AG08396 (cell line): ENCODE results near the gene ESD.
"Not testable (repeated sequence)": the region's sequence is repeated elsewhere in the genome, so short reads cannot be mapped to it uniquely, and the experiment has no call there.

Experiments used
- DNase-seq: peaks from one replicate; pipeline ENCODE4 v3.0.0; 2012; ENCODE audit warnings: low spot score, mixed read lengths

The ESD gene

DNA sequence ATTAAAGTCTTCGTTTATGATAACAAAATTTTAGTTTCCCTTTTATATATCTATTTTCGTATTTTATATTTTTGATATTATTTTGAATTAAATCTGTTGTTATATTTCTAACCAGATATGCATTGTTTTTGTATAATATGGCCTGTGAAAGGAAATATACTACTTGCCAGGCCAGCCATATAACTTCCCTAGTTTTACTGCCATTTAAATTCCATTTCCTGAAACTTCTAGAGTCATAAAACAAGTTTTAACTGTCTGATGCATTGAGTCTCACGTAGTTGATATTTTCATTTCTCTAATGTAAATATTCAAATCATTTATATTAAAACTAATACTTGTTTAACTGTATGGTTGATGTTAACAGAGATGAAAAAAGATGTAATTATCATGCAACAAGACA lies 13.5 kb downstream of the ESD start:
- no peak for DNase-seq

GRCh38 chr13:46782691-46783090 lies 14.3 kb downstream of the ESD start:
- DNase-seq = no peak

- no peak for DNase-seq
Measured at GRCh38 chr13:46782066-46782465, 14.9 kb downstream of the ESD start.

DNA sequence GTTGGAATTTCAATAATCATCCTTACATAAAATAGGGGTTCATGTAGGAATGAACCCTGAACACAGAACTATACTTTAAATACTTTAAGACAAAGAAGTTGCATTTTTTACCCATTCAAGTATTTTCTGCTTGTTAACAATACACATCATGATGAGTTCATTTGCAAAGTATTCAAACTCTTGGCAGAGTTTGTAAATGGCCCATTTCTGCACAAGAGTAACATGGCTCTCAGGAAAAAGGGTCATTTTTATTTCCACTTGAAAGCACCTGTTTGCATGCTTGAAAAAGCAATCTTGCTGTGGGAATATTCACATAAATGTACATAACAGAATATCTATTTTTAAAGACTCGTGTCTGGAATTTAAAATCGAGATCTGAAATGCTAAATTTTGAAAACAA lies 18.1 kb downstream of the ESD start:
- DNase-seq = no peak

- DNase-seq = no peak
Measured at GRCh38 chr13:46778095-46778494, 18.9 kb downstream of the ESD start.

GRCh38 chr13:46775385-46776107 lies 21.4 kb downstream of the ESD start:
- no peak for DNase-seq

GRCh38 chr13:46773541-46773940 lies 23.4 kb downstream of the ESD start:
- DNase-seq = no peak

DNA sequence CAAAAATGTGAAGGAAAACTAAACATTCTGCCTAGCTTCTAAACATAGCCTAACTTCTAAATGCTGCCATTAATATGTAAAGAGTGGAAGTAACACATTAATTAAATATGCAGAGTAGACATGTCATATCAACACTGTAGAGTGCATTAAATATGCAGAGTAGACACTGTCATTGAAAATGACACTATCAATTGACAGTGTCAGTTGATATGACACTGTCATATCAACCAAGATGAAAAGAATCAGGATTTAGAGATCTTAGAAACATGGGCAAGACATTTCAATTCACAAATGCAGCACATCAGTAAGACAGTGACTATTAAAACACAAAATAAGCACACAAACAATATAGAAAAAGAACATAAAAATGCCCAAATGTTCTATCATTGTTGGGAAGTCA lies 25.3 kb downstream of the ESD start:
- DNase-seq = no peak

- DNase-seq = not testable (repeated sequence)
Measured at GRCh38 chr13:46769925-46770324, 27.0 kb downstream of the ESD start.

GRCh38 chr13:46761866-46762265 lies 35.1 kb downstream of the ESD start:
- DNase-seq = no peak

DNA sequence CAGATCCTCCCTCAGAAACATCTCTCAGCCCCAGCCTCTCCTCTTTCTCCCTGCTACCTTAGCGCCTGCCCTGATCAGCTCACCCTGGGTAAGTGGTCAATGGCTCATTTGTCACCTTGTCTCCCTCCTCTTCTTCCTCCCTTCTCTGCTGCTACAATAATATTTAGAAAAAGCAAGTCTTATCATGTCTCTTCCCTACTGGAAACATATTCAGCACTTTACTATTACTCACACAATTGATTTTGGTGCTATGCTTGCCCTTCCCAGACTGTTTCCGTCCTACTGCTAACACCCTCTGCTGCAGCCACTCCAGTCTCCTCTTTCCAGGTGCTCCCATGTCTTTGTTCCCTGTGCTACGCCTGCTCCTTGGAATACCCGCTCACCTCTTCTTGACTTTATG lies 35.8 kb downstream of the ESD start:
- DNase-seq = no peak

DNA sequence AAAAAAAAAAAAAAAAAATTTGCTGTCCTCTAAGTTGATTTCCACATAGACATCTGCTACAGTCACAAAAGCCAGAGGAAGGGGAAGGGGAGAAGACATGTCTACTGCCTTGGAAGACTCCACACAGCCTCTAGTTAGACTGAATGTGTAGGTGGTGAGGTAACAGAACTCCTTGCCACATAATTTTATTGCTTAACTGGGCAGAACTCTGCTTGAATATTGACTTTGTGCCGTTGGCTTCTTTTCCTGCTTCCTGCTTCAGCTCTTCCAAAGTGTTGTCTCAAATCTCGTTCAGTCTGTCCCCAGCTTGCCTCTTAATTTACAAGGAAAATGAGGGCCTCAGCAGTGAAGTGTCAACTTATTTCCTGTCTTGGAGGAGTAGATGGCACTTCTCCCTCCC lies 37.1 kb downstream of the ESD start:
- DNase-seq = no peak

GRCh38 chr13:46757640-46758039 lies 39.3 kb downstream of the ESD start:
- DNase-seq = no peak

DNA sequence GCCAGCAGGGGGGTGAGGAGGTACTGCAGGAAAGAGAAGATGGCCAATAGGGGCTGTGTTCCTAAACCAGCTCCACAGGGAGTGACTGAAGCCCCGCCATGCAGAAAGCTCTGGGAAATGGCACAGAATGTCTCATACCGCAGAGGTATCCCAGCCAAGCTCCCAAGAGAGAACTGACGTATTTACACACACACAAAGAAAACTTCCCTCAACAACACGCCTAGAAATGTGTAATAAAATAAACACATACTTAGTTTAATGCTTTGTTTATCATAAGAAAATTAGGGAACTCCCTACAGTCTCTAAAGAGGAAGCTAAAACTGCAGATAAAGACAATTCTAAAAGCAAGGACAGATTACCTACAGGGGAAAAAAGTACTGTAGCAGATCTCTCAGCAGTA lies 40.0 kb downstream of the ESD start:
- DNase-seq = no peak

GRCh38 chr13:46755508-46755907 lies 41.5 kb downstream of the ESD start:
- not testable (repeated sequence) for DNase-seq

- no peak for DNase-seq
Measured at GRCh38 chr13:46754812-46755211, 42.1 kb downstream of the ESD start.

- DNase-seq = no peak
Measured at GRCh38 chr13:46753917-46754316, 43.0 kb downstream of the ESD start.

GRCh38 chr13:46753137-46753536 lies 43.8 kb downstream of the ESD start:
- DNase-seq = no peak

- DNase-seq = no peak
Measured at GRCh38 chr13:46751811-46752635, 44.9 kb downstream of the ESD start.

DNA sequence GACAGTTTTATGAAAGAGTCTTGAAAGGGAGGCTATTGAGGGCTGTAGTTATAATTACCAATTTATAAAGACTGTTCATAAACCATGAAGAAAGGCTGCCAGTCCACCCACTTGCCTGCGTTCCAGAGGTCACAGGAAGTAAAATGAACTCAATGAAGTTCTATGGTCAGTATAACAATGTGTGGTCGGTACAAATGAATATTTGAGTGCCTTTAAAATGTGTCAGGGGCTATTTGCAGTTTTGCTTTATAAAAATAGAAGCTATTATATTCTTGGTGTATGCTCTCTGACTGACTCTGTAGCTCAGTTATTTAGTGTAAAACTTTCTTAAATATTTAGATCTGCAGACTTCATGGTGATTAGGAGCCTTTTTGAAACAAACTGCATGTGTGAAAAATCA lies 47.0 kb downstream of the ESD start:
- DNase-seq = no peak

- DNase-seq = no peak
Measured at GRCh38 chr13:46748300-46748699, 48.7 kb downstream of the ESD start.

GRCh38 chr13:46747031-46747820 lies 49.7 kb downstream of the ESD start:
- no peak for DNase-seq

GRCh38 chr13:46745706-46746105 lies 51.3 kb downstream of the ESD start:
- no peak for DNase-seq
